Measurements from ENCODE around the gene LYST. TPM values are rescaled to one million over a fixed set of nuclear protein-coding genes. Genes with fewer than 3 reads are reported as not detected.

LYST gene
- polyA plus RNA-seq, 1 of the 3 experiments (the other 2 are of a cell fraction): 3.9 TPM

- no peaks in the 10 kb centered on the region for H3K9me3 ChIP-seq
- H3K4me3 ChIP-seq (ENCODE audit: low read depth in 2 of 2, low read length in 1 of 2): no peak overlapping the region
- POLR2A ChIA-PET: no interaction called here
- no peak overlapping the region for H3K9ac ChIP-seq
- no peaks in the 10 kb centered on the region for H3F3A ChIP-seq (replicated peaks; ENCODE audit: insufficient read depth)
- H3K4me2 ChIP-seq: no peak overlapping the region
- H3K79me2 ChIP-seq (ENCODE audit: insufficient read depth): no peaks in the 10 kb centered on the region
- H3K4me1 ChIP-seq (ENCODE audit: control insufficient read depth in 1 of 2, insufficient read depth in 2 of 2, low read depth in 1 of 2, low read length in 1 of 2): peaks cover 3 to 8% of the 10 kb centered on the region in 2 experiments; a peak in 2 of 4 replicates
- no peak overlapping the region for H3K27ac ChIP-seq (ENCODE audit: low read depth in 2 of 2, low read length in 1 of 2)
- no peak overlapping the region for H2AFZ ChIP-seq (ENCODE audit: low read depth)
- no peaks in the 10 kb centered on the region for H4K20me1 ChIP-seq (ENCODE audit: insufficient read depth)
- no peaks in the 10 kb centered on the region for H3K36me3 ChIP-seq (replicated peaks in 1 of 2; ENCODE audit: control insufficient read depth in 1 of 2, insufficient read depth in 2 of 2, low read length in 1 of 2)
- no peak for DNase-seq
- H3K9me2 ChIP-seq: no peaks in the 10 kb centered on the region
- CTCF ChIA-PET: interaction anchor here (1.8 to 1.9 kb wide), 2 partner anchors 11 to 86 kb away, joined by 5 to 6 read pairs; no protein-coding TSS in a partner anchor
- no peaks in the 10 kb centered on the region for H3K27me3 ChIP-seq (ENCODE audit: insufficient read depth)
- 81% methylated on average over 3 of the region's 3 CpGs for WGBS (ENCODE audit: low lambda C conversion rate)
- TF ChIP-seq FOSL2 (IDR thresholded peaks at IDR 0.05; ENCODE audit: borderline replicate concordance, low read depth): no peak
- TF ChIP-seq MEF2A (IDR thresholded peaks at IDR 0.05; ENCODE audit: borderline replicate concordance, low read depth): no peak
- no peak for TF ChIP-seq JUND (IDR thresholded peaks at IDR 0.05)
- TF ChIP-seq YY1 (IDR thresholded peaks at IDR 0.05; ENCODE audit: low read depth): no peak
- no peak for TF ChIP-seq USF1 (IDR thresholded peaks at IDR 0.05; ENCODE audit: borderline replicate concordance, low read depth)
- no peak for TF ChIP-seq CHD2 (IDR thresholded peaks at IDR 0.05; ENCODE audit: low read length, partially characterized antibody)
- TF ChIP-seq REST (IDR thresholded peaks at IDR 0.05; ENCODE audit: low read depth, low read length): no peak
- no peak for TF ChIP-seq RCOR1 (IDR thresholded peaks at IDR 0.05; ENCODE audit: low read length)
- TF ChIP-seq NFIC (IDR thresholded peaks at IDR 0.05; ENCODE audit: borderline replicate concordance): no peak
- TF ChIP-seq SIN3A (IDR thresholded peaks at IDR 0.05; ENCODE audit: borderline replicate concordance, low read depth, low read length): no peak
- TF ChIP-seq IRF3 (IDR thresholded peaks at IDR 0.05; ENCODE audit: low read depth, low read length): no peak
- TF ChIP-seq PBX3 (IDR thresholded peaks at IDR 0.05): no peak
- no peak for TF ChIP-seq TCF12 (IDR thresholded peaks at IDR 0.05)
- no peak for TF ChIP-seq MXI1 (IDR thresholded peaks at IDR 0.05; ENCODE audit: low read depth, low read length)
- TF ChIP-seq RAD21 (IDR thresholded peaks at IDR 0.05; ENCODE audit: low read length): no peak
- TF ChIP-seq RFX5 (IDR thresholded peaks at IDR 0.05; ENCODE audit: low read length): no peak
- TF ChIP-seq RXRA (IDR thresholded peaks at IDR 0.05; ENCODE audit: borderline replicate concordance, low read depth): no peak
- TF ChIP-seq TAF1 (IDR thresholded peaks at IDR 0.05; ENCODE audit: borderline replicate concordance, low read depth, low read length): no peak
- TF ChIP-seq GABPA (IDR thresholded peaks at IDR 0.05; ENCODE audit: low read depth): no peak
Observed at GRCh38 chr1:235885655-235886262, 19.1 kb upstream of the LYST start.
